G401 (cell line): ENCODE measurements around the gene SLC9B2. TPM values are rescaled to one million over a fixed set of nuclear protein-coding genes. Genes with fewer than 3 reads are reported as not detected.
"Not testable (repeated sequence)": the region's sequence is repeated elsewhere in the genome, so short reads cannot be mapped to it uniquely, and the experiment has no call there.

ENCODE experiments used
- DNase-seq: peaks from one replicate; pipeline ENCODE4 v3.0.0-alpha.2; 2015; ENCODE audit warnings: low spot score
- in situ Hi-C: cut with HindIII; loops from 2 replicates; pipeline ENCODE4 v1.10.0; 2016; ENCODE audit warnings: low sequenced_read_pairs, mixed read lengths
- total RNA-seq: library from RNA; depleted of rRNA; stranded (reverse); fragments of >200 nt; shearing (Covaris generic); gene quantifications from 2 replicates; pipeline ENCODE4 v1.2.3, GENCODE V29; 2014

Gene SLC9B2
- total RNA-seq, 1 experiment from 2014 or later: 14.6 TPM

GRCh38 chr4:103029300-103029699, 47.3 kb downstream of the SLC9B2 start:
- in situ Hi-C loops: no loop called here
- DNase-seq: no peak

GRCh38 chr4:103026868-103027267, 49.7 kb downstream of the SLC9B2 start:
- no peak for DNase-seq
- in situ Hi-C loops: no loop called here

GRCh38 chr4:103024996-103025395, 51.6 kb downstream of the SLC9B2 start:
- in situ Hi-C loops: loop anchor here (25.0 kb wide), 1 partner anchor 413 kb away; no protein-coding TSS in a partner anchor
- no peak for DNase-seq

DNA sequence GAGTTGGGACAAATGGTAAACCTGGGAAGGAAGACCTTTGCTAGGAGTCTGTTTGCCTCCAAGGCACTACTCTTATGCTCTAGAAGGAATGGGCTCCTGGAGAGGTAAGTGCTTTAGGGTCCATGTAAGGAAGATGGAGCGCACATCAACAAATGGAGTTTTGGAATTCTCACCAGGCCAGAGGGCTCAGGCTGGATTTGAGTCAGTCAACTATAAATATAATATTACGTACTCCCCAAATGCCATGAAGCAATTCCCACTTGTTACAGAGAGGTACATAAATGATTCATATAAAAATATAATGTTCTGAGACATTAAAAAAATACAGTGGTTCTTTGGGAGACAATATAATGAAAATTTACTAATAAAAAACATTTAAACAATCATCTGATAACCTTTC, 55.4 kb downstream of the SLC9B2 start:
- in situ Hi-C loops: loop anchor here (25.0 kb wide), 1 partner anchor 409 kb away; no protein-coding TSS in a partner anchor
- no peak for DNase-seq

- in situ Hi-C loops: loop anchor here (25.0 kb wide), 1 partner anchor 407 kb away; no protein-coding TSS in a partner anchor
- DNase-seq: peak; percentile 91
These were observed 57.0 kb downstream of the SLC9B2 start, which contains the start of gene SLC9B1 for GRCh38 chr4:103019308-103020124. Gene SLC9B1 (minus strand): TSS chr4:103019705. CDS start chr4:102991711, 27,994 bp downstream.

GRCh38 chr4:103018391-103019307, 57.9 kb downstream of the SLC9B2 start:
- DNase-seq: no peak
- in situ Hi-C loops: loop anchor here (25.0 kb wide), 1 partner anchor 406 kb away; no protein-coding TSS in a partner anchor

DNA sequence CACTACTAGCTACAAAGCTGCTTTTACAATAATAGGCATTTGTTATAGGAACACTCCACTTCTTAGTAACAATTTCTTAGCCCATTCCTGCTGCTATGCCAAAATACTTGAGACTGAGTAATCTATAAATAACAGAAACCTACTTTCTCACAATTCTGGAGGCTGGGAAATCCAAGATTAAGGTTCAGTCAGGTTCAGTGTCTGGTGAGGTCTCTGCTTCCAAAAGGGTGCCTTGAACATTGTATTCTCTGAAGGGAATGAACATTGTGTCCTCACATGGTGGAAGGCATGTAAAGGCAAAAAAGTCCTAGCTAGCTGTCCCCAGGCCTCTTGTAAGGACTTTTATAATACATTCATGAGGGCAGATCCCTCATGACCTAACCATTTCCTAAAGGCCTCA, 64.0 kb downstream of the SLC9B2 start:
- in situ Hi-C loops: loop anchor here (25.0 kb wide), 1 partner anchor 400 kb away; no protein-coding TSS in a partner anchor
- no peak for DNase-seq

DNA sequence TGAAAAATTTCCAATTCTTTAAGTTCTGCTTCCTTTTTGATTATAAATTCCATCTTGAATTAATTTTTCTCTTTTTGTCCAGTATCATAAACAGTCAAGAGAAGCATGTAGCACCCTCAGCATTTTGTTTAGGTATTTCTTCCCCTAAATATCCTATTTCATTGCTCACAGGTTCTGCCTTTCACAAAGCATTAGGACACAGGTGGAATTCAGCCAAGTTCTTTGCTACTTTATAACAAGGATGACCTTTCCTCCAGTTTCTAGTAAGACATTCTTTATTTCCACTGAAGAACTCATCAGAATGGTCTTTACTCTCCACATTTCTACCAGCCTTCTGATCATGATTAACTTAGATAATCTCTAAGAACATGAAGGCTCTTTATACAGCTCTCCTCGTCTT, 64.5 kb downstream of the SLC9B2 start:
- in situ Hi-C loops: loop anchor here (25.0 kb wide), 1 partner anchor 400 kb away; no protein-coding TSS in a partner anchor

GRCh38 chr4:103011378-103012025, 65.1 kb downstream of the SLC9B2 start:
- in situ Hi-C loops: loop anchor here (25.0 kb wide), 1 partner anchor 399 kb away; no protein-coding TSS in a partner anchor
- no peak for DNase-seq

More for the DNA sequence above, 64.5 kb downstream of the SLC9B2 start:
- DNase-seq: no peak

- in situ Hi-C loops: loop anchor here (25.0 kb wide), 1 partner anchor 399 kb away; no protein-coding TSS in a partner anchor
- DNase-seq: no peak
These were observed 65.8 kb downstream of the SLC9B2 start for GRCh38 chr4:103010804-103011203.

DNA sequence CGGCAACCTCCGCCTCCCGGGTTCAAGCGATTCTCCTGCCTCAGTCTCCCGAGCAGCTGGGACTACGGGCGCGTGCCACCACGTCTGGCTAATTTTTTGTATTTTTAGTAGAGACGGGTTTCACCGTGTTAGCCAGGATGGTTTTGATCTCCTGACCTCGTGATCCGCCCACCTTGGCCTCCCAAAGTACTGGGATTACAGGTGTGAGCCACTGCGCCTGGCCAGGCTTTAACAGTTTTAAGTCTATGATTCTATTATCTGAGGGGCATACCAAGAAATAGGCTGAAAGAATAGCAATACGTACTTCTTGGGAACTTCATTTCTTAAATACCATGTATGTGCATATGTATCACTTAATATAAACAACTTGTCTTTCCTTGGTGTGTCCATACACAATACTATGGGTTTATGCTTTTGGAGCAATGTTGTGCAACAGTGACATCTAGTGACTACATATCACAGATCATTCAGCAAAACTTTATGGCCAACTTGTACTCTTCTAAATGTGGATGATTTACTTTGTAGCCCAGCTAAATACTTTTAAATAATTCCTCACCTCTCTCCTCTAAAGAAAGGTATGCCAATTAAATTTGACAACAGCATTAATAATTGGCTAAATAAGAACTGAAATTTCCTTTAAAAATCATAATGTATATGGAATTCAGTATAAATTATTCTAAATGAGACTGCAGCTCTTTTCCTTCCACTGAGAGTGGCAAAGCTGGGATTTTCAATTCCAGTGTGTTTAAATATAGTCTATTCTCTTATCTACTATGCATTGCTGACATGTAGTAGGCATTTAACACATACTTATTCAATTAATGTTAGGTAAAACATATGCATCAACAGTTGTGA, 67.5 kb downstream of the SLC9B2 start:
- in situ Hi-C loops: loop anchor here (25.0 kb wide), 1 partner anchor 397 kb away; no protein-coding TSS in a partner anchor
- peak; percentile 81 for DNase-seq

- DNase-seq: no peak
- in situ Hi-C loops: loop anchor here (25.0 kb wide), 1 partner anchor 390 kb away; no protein-coding TSS in a partner anchor
These were observed 74.0 kb downstream of the SLC9B2 start for GRCh38 chr4:103002551-103002950.

- in situ Hi-C loops: no loop called here
- DNase-seq: no peak
These were observed 81.8 kb downstream of the SLC9B2 start for GRCh38 chr4:102994803-102995202.

DNA sequence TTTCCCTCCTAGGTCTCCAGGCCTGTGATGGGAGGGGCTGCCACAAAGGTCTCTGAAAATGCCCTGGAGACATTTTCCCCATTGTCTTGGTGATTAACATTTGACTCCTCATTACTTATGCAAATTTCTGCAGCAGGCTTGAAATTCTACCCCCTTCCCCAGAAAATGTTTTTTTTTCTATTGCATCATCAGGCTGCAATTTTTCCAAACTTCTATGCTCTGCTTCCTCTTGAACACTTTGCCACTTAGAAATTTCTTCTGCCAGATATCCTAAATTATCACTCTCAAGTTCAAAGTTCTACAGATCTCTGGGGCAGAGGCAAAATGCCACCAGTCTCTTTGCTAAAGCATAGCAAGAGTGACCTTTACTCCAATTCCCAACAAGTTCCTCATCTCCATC, 82.6 kb downstream of the SLC9B2 start:
- in situ Hi-C loops, DNase-seq: not testable (repeated sequence)

- in situ Hi-C loops: no loop called here
- DNase-seq: no peak
These were observed 88.0 kb downstream of the SLC9B2 start for GRCh38 chr4:102988429-102989020.

- DNase-seq: no peak
- in situ Hi-C loops: no loop called here
These were observed 95.6 kb downstream of the SLC9B2 start for GRCh38 chr4:102981005-102981404.
